IPS-20b (cell line): Measurements from ENCODE around the gene GHRL.
"Not testable (repeated sequence)": the region's sequence is repeated elsewhere in the genome, so short reads cannot be mapped to it uniquely, and the experiment has no call there.

Experiments
- H3K27ac ChIP-seq: one replicate; pipeline ENCODE4 v1.5.1; 2013; ENCODE audit warnings: low read length
- H3K27me3 ChIP-seq: 2 replicates; pipeline ENCODE4 v1.6.1; 2013; ENCODE audit warnings: mild to moderate bottlenecking, low read length, inconsistent platforms; ENCODE audit not compliant: insufficient read depth
- H3K36me3 ChIP-seq: 2 replicates; pipeline ENCODE4 v1.6.1; 2013; ENCODE audit warnings: low read depth, mild to moderate bottlenecking, inconsistent platforms, low read length, moderate library complexity; ENCODE audit not compliant: insufficient read depth
- H3K4me1 ChIP-seq: 2 replicates; pipeline ENCODE4 v1.6.1; 2013; ENCODE audit warnings: mild to moderate bottlenecking, control low read depth, inconsistent platforms, low read length, moderate library complexity; ENCODE audit not compliant: insufficient read depth
- H3K4me3 ChIP-seq: 2 replicates; pipeline ENCODE4 v1.5.1; 2013; ENCODE audit warnings: mild to moderate bottlenecking, low read length, inconsistent platforms
- H3K9ac ChIP-seq: 2 replicates; pipeline ENCODE4 v1.6.1; 2013; ENCODE audit warnings: low read depth, mild to moderate bottlenecking, inconsistent platforms, low read length, moderate library complexity
- H3K9me3 ChIP-seq: 2 replicates; pipeline ENCODE4 v1.6.1; 2013; ENCODE audit warnings: mild to moderate bottlenecking, low read depth, low read length, inconsistent platforms; ENCODE audit not compliant: insufficient read depth

GHRL gene

GRCh38 chr3:10268116-10268515 is 24.6 kb downstream of the GHRL start:
- Histone ChIP-seq H3K36me3 (peaks cover 71% of the 10 kb centered on the region), H3K4me1 (no peaks in the 10 kb centered on the region; the same call in 1 of the 2 replicates), H3K9me3 (no peaks in the 10 kb centered on the region), H3K9ac (no peak overlapping the region), H3K27me3 (no peaks in the 10 kb centered on the region), H3K27ac (no peak overlapping the region), H3K4me3 (no peak overlapping the region)

GRCh38 chr3:10266936-10267335 is 25.8 kb downstream of the GHRL start:
- not testable (repeated sequence) for H3K4me1 ChIP-seq, H3K9me3 ChIP-seq, H3K27ac ChIP-seq, H3K27me3 ChIP-seq, H3K9ac ChIP-seq, H3K4me3 ChIP-seq
- H3K36me3 ChIP-seq, result peaks cover 71% of the 10 kb centered on the region

- Histone ChIP-seq H3K36me3 (peaks cover 70% of the 10 kb centered on the region), H3K9me3 (no peaks in the 10 kb centered on the region), H3K27ac (no peak overlapping the region), H3K4me1 (no peaks in the 10 kb centered on the region; the same call in 1 of the 2 replicates), H3K4me3 (no peak overlapping the region), H3K9ac (no peak overlapping the region), H3K27me3 (no peaks in the 10 kb centered on the region)
These were observed 26.9 kb downstream of the GHRL start for GRCh38 chr3:10265833-10266232.

DNA sequence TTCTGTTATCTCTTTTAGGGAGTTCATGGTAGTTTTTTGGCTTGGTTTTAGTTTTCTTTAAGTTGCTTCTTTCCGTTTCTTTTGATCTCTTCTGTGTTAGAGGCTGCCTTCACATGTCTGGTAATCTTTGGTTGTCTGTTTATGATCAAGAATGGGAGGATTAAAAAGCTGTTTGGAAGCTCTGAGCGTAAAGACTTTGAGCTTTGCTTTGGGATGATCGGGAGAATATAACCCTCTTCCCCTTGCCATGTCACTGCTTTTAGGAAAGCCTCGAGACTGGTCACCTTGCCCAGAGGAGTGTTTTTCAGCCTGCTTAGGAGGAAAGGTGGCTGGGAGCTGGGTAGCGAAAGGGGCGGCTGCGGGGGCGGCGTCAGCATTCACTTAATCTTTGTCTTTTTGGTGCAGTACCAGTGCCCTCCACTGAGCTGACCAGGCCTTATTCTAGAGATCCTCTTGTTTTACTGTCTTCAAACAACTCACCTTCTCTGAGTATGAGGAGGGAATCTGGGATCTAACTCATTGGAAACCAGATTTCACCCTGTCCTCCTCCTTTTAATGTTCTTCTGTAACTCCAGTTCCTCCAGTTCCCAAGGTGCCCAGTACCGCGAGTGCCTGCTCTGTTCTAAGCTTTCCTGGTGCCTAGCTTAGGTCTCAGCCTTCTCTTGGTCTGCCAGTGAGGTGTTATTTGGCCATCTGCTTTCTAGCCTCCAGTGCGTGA is 28.9 kb downstream of the GHRL start:
- Histone ChIP-seq H3K36me3 (peaks cover 68% of the 10 kb centered on the region), H3K4me1 (no peaks in the 10 kb centered on the region; the same call in 1 of the 2 replicates), H3K9me3 (no peaks in the 10 kb centered on the region), H3K9ac (no peak overlapping the region), H3K27me3 (no peaks in the 10 kb centered on the region), H3K27ac (no peak overlapping the region), H3K4me3 (no peak overlapping the region)

DNA sequence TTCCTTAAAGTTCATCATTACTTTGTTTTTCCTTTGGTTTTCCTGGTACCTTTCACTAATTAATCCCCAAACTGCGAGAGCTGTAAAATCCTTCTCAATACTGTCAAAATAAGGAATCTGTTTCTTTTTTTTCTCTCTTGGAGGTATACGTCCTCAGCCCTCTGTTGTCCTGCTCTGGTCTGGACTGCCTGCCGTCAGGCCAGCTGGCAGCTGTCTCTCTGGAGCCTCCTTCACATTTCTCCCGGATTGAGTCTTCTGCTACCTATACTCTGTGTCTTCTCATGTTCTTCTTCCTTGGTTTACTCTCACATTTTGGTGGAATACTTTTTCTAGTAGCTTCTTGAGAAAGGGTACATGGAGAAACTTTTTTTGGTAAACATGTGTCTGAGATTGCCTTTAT is 30.7 kb downstream of the GHRL start:
- H3K9me3 ChIP-seq, result no peaks in the 10 kb centered on the region
- peaks cover 52% of the 10 kb centered on the region for H3K36me3 ChIP-seq
- no peaks in the 10 kb centered on the region; the same call in 1 of the 2 replicates for H3K4me1 ChIP-seq
- H3K4me3 ChIP-seq, result no peak overlapping the region
- no peak overlapping the region for H3K27ac ChIP-seq
- no peaks in the 10 kb centered on the region for H3K27me3 ChIP-seq
- no peak overlapping the region for H3K9ac ChIP-seq

GRCh38 chr3:10260211-10260701 is 32.5 kb downstream of the GHRL start:
- Histone ChIP-seq H3K36me3 (peaks cover 53% of the 10 kb centered on the region), H3K4me3 (no peak overlapping the region), H3K4me1 (no peaks in the 10 kb centered on the region; the same call in 1 of the 2 replicates), H3K27me3 (no peaks in the 10 kb centered on the region), H3K9me3 (no peaks in the 10 kb centered on the region), H3K9ac (no peak overlapping the region), H3K27ac (no peak overlapping the region)

- no peaks in the 10 kb centered on the region for H3K27me3 ChIP-seq
- peaks cover 55% of the 10 kb centered on the region for H3K36me3 ChIP-seq
- H3K27ac ChIP-seq, result no peak overlapping the region
- H3K4me3 ChIP-seq, result no peak overlapping the region
- no peak overlapping the region for H3K9ac ChIP-seq
- H3K9me3 ChIP-seq, result no peaks in the 10 kb centered on the region
- H3K4me1 ChIP-seq, result no peaks in the 10 kb centered on the region; the same call in 1 of the 2 replicates
These were observed 32.9 kb downstream of the GHRL start for GRCh38 chr3:10259798-10260197.

GRCh38 chr3:10259036-10259435 is 33.7 kb downstream of the GHRL start:
- H3K27ac ChIP-seq, result no peak overlapping the region
- H3K27me3 ChIP-seq, result no peaks in the 10 kb centered on the region
- no peak overlapping the region for H3K9ac ChIP-seq
- no peaks in the 10 kb centered on the region; the same call in 1 of the 2 replicates for H3K4me1 ChIP-seq
- no peaks in the 10 kb centered on the region for H3K9me3 ChIP-seq
- peaks cover 56% of the 10 kb centered on the region for H3K36me3 ChIP-seq
- H3K4me3 ChIP-seq, result no peak overlapping the region

- no peaks in the 10 kb centered on the region for H3K4me1 ChIP-seq
- no peaks in the 10 kb centered on the region for H3K9me3 ChIP-seq
- H3K27me3 ChIP-seq, result no peaks in the 10 kb centered on the region
- no peak overlapping the region for H3K9ac ChIP-seq
- H3K27ac ChIP-seq, result no peak overlapping the region
- H3K4me3 ChIP-seq, result no peak overlapping the region
- peaks cover 55% of the 10 kb centered on the region for H3K36me3 ChIP-seq
These were observed 36.9 kb downstream of the GHRL start for GRCh38 chr3:10255835-10256234.

DNA sequence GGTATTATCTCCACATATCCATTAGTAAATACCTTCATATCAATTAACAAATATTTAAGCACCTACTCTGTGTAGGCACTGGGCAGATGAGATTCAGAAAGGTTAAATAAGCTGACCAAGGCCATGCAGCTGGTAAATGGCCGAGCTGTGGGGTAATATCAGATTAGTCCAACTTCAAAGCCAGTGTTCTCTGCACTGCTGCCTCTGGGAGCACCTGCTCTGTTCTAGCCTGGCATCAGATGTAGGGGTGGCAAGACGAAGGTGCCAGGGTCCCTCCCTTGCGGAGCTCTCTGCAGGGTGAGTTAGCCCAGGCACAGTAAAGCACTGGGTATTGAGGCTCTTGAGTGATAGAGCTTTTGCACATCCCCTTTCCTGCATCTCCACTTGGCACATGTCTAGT is 39.0 kb downstream of the GHRL start:
- H3K4me1 ChIP-seq, result peaks cover 8% of the 10 kb centered on the region; the same call in 1 of the 2 replicates
- H3K4me3 ChIP-seq, result no peak overlapping the region
- no peaks in the 10 kb centered on the region for H3K9me3 ChIP-seq
- no peak overlapping the region for H3K9ac ChIP-seq
- H3K36me3 ChIP-seq, result peaks cover 41% of the 10 kb centered on the region
- H3K27ac ChIP-seq, result no peak overlapping the region
- H3K27me3 ChIP-seq, result no peaks in the 10 kb centered on the region; the same call in 1 of the 2 replicates

GRCh38 chr3:10251006-10251405 is 41.7 kb downstream of the GHRL start:
- Histone ChIP-seq H3K27me3 (no peaks in the 10 kb centered on the region; the same call in 1 of the 2 replicates), H3K9ac (no peak overlapping the region)

GRCh38 chr3:10249833-10250232 is 42.9 kb downstream of the GHRL start:
- Histone ChIP-seq H3K27ac (no peak overlapping the region), H3K27me3 (no peaks in the 10 kb centered on the region; the same call in 1 of the 2 replicates), H3K9ac (peak overlapping the region; percentile 89; the same call in 1 of the 2 replicates), H3K36me3 (peaks cover 25% of the 10 kb centered on the region), H3K4me1 (peaks cover 8% of the 10 kb centered on the region; the same call in 1 of the 2 replicates), H3K9me3 (peaks cover 16% of the 10 kb centered on the region; the same call in 1 of the 2 replicates), H3K4me3 (peak overlapping the region; percentile 95)

More at GRCh38 chr3:10251006-10251405, 41.7 kb downstream of the GHRL start:
- Histone ChIP-seq H3K9me3 (peaks cover 4% of the 10 kb centered on the region; the same call in 1 of the 2 replicates), H3K36me3 (peaks cover 35% of the 10 kb centered on the region), H3K4me1 (peaks cover 8% of the 10 kb centered on the region; the same call in 1 of the 2 replicates), H3K4me3 (peak overlapping the region; percentile 95), H3K27ac (no peak overlapping the region)
